Endothelial cell of umbilical vein (primary cell): ENCODE measurements around the gene MRPL55. TPM values are rescaled to one million over a fixed set of nuclear protein-coding genes. Genes with fewer than 3 reads are reported as not detected.

ENCODE experiments used
- BruUV-seq: library from RNA; stranded (reverse); fragments of 400-500 nt; replicated peaks from 2 replicates; lab custom pipeline; 2021; lab: Mats Ljungman, UMichigan
- CTCF ChIA-PET: fragments of 300-600, 350-600 bp; sonication (Branson Sonifier 250); formaldehyde crosslinking; loops from one replicate; lab custom pipeline; 2021; ENCODE audit warnings: antibody characterized with exemption, inconsistent platforms; lab: Charles Lee
- POLR2A ChIA-PET: fragments of 300-600, 350-600 bp; sonication (Branson Sonifier 250); formaldehyde crosslinking; loops from one replicate; lab custom pipeline; 2021; ENCODE audit warnings: antibody characterized with exemption, inconsistent platforms; lab: Charles Lee
- DNase-seq: peaks from one replicate; pipeline ENCODE4 v3.0.0-alpha.2; 2011; ENCODE audit warnings: low read depth, low spot score
- FAIRE-seq: peaks from 2 replicates; lab custom pipeline; 2011; peaks lifted over from hg19 to GRCh38; lab: Jason Lieb, UNC
- H2AFZ ChIP-seq: 2 replicates; pipeline ENCODE4 v1.6.0; 2012; ENCODE audit warnings: low read depth, low read length, control low read depth, inconsistent platforms
- H3K27ac ChIP-seq: 2 replicates; pipeline ENCODE4 v1.5.1; 2011; ENCODE audit warnings: low read depth, mild to moderate bottlenecking, control low read depth, low read length, moderate library complexity; ENCODE audit not compliant: insufficient read depth
- H3K27me3 ChIP-seq, 2 experiments: 2 replicates each; pipeline versions ENCODE4 v1.6.0 to v1.6.1; 2011; ENCODE audit warnings: low read length in 2 of 2, mixed read lengths in 1 of 2; ENCODE audit not compliant: control insufficient read depth in 2 of 2, insufficient read depth in 2 of 2
- H3K36me3 ChIP-seq, 2 experiments: 2 replicates in 1 of 2; 3 replicates in 1 of 2; pipeline ENCODE4 v1.5.1; 2011; ENCODE audit warnings: low read length in 2 of 2, mild to moderate bottlenecking in 1 of 2, moderate library complexity in 1 of 2; ENCODE audit not compliant: control insufficient read depth in 2 of 2, insufficient read depth in 2 of 2; ENCODE audit errors: extremely low read depth in 1 of 2
- H3K4me1 ChIP-seq: 3 replicates; pipeline ENCODE4 v1.5.1; 2011; ENCODE audit warnings: mild to moderate bottlenecking, low read length; ENCODE audit not compliant: control insufficient read depth, insufficient read depth; ENCODE audit errors: extremely low read depth
- H3K4me2 ChIP-seq: 2 replicates; pipeline ENCODE4 v1.6.1; 2011; ENCODE audit warnings: low read length, control low read depth, mixed read lengths; ENCODE audit not compliant: insufficient read depth
- H3K4me3 ChIP-seq, 3 experiments: fragments of 200-600 bp in 1 of 3; sonication (generic), shearing (Covaris generic) in 1 of 3; replicated peaks in 1 of 3; 2 replicates each; pipeline ENCODE4 v1.5.1; 2011 to 2016; ENCODE audit warnings: control low read depth in 3 of 3, low read length in 3 of 3, mild to moderate bottlenecking in 2 of 3, inconsistent platforms in 1 of 3, low read depth in 1 of 3, moderate library complexity in 1 of 3; ENCODE audit not compliant: insufficient read depth in 1 of 3
- H3K79me2 ChIP-seq: 2 replicates; pipeline ENCODE4 v1.6.0; 2012; ENCODE audit warnings: low read length, inconsistent platforms; ENCODE audit not compliant: control insufficient read depth, insufficient read depth
- H3K9ac ChIP-seq: replicated peaks from 2 replicates; pipeline ENCODE3; 2011; ENCODE audit warnings: low read length, control low read depth; ENCODE audit not compliant: insufficient read depth; ENCODE audit errors: extremely low read depth
- H3K9me1 ChIP-seq: replicated peaks from 3 replicates; pipeline ENCODE4 v1.6.0; 2011; ENCODE audit warnings: mild to moderate bottlenecking, low read length; ENCODE audit not compliant: control insufficient read depth, insufficient read depth; ENCODE audit errors: extremely low read depth
- H3K9me3 ChIP-seq: replicated peaks from 2 replicates; pipeline ENCODE4 v1.5.1; 2012; ENCODE audit warnings: low read length, inconsistent platforms; ENCODE audit not compliant: control insufficient read depth, insufficient read depth
- H4K20me1 ChIP-seq: replicated peaks from 2 replicates; pipeline ENCODE3; 2011; ENCODE audit warnings: mild to moderate bottlenecking, low read length; ENCODE audit not compliant: control insufficient read depth, insufficient read depth; ENCODE audit errors: extremely low read depth
- EZH2 ChIP-seq: IDR thresholded peaks from 2 replicates; pipeline ENCODE4 v1.6.1; 2012; ENCODE audit warnings: borderline replicate concordance, low read depth, mild to moderate bottlenecking, moderate library complexity, low read length, inconsistent platforms; ENCODE audit not compliant: severe bottlenecking
- FOS ChIP-seq: IDR thresholded peaks from 2 replicates; pipeline ENCODE4 v1.6.1; 2011; ENCODE audit warnings: mild to moderate bottlenecking, low read length, moderate library complexity, borderline replicate concordance; ENCODE audit not compliant: insufficient read depth
- GATA2 ChIP-seq: IDR thresholded peaks from 2 replicates; pipeline ENCODE4 v1.7.0; 2011; ENCODE audit warnings: low read depth, mild to moderate bottlenecking, moderate library complexity, mixed read lengths, low read length; ENCODE audit not compliant: insufficient read length, insufficient read depth
- JUN ChIP-seq: IDR thresholded peaks from 2 replicates; pipeline ENCODE4 v1.6.1; 2011; ENCODE audit warnings: borderline replicate concordance, low read depth; ENCODE audit not compliant: insufficient read length, insufficient read depth
- MYC ChIP-seq: IDR thresholded peaks from one replicate; pipeline ENCODE4 v1.6.1; 2011; ENCODE audit warnings: mild to moderate bottlenecking, low read depth, low read length
- POLR2A ChIP-seq: IDR thresholded peaks from 2 replicates; pipeline ENCODE4 v1.6.1; 2012; ENCODE audit warnings: low read depth, mild to moderate bottlenecking, control low read depth, low read length
- POLR2AphosphoS5 ChIP-seq: IDR thresholded peaks from 2 replicates; pipeline ENCODE4 v1.6.1; 2012; ENCODE audit warnings: low read depth, mild to moderate bottlenecking, control low read depth, low read length, moderate library complexity; ENCODE audit not compliant: insufficient read depth
- dilution Hi-C: fragments of 300-500 bp; cut with MboI; formaldehyde crosslinking; loops from one replicate; pipeline ENCODE4 v1.15.0; 2019; ENCODE audit warnings: low sequenced_read_pairs; ENCODE audit not compliant: extremely low pct_ligation_motif_present
- intact Hi-C: fragments of 100-400 bp; cut with micrococcal nuclease; formaldehyde crosslinking; loops from one replicate; pipeline ENCODE4 v1.10.0; 2022
- polyA plus RNA-seq, 4 experiments: library from polyadenylated mRNA; depleted of rRNA in 3 of 4; stranded (reverse) in 3 of 4; unstranded in 1 of 4; fragments of >200 nt; gene quantifications; 2 replicates each; pipeline versions ENCODE4 v1.2.1 to v1.2.3, GENCODE V29; 2011 to 2012; ENCODE audit warnings: missing spikeins in 1 of 4
- total RNA-seq: library from RNA; stranded (reverse); gene quantifications from 2 replicates; pipeline ENCODE4 v1.2.3, GENCODE V29; 2021
- TF ChIP-seq, protein P1 (sequence below): IDR thresholded peaks from 2 replicates; pipeline ENCODE4 v1.6.1; 2011; ENCODE audit not compliant: insufficient read depth, insufficient read length
- TF ChIP-seq, protein P2 (sequence below), 2 donors: IDR thresholded peaks; 1 replicate in 1 of 2; 2 replicates in 1 of 2; pipeline ENCODE4 v1.5.1; 2011; ENCODE audit warnings: low read length in 2 of 2, mild to moderate bottlenecking in 2 of 2, moderate library complexity in 2 of 2, control low read depth in 1 of 2, inconsistent platforms in 1 of 2, low read depth in 1 of 2; ENCODE audit not compliant: insufficient read depth in 1 of 2; ENCODE audit errors: extremely low read depth in 1 of 2

The MRPL55 gene
- total and polyA plus RNA-seq, 2 donors (not counting 3 experiments of a cell fraction or from before 2014, with no cell fraction given): 58.7 to 155 TPM

DNA sequence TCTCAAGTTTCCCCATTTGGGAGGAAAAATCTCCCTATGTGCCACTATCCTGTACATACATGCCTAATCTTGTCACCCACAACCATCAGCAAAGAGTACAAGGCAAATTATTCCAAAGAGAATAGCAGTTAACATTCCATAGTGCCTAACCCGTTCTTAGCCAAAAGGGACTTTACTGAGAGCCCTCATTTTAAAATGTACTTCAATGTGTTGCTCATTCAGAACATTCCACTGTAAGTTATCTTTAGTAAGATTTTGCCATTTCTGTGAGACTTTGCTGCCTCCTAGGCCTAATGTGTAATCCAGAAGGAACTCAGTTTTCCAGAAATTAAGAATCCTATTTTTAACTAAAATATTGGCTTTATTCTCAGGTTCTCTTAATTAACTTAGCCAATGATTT lies 11.3 kb upstream of the MRPL55 start:
- Histone ChIP-seq H3K79me2 (no peaks in the 10 kb centered on the region), H3K4me2 (no peak overlapping the region), H3K9me1 (no peaks in the 10 kb centered on the region), H4K20me1 (no peaks in the 10 kb centered on the region), H3K9me3 (no peaks in the 10 kb centered on the region), H3K9ac (no peak overlapping the region), H2AFZ (no peak overlapping the region), H3K36me3 (no peaks in the 10 kb centered on the region), H3K4me1 (no peaks in the 10 kb centered on the region), H3K4me3 (no peak overlapping the region), H3K27ac (no peak overlapping the region), H3K27me3 (peaks cover 17 to 18% of the 10 kb centered on the region in 2 experiments)
- FAIRE-seq: no peak
- intact Hi-C loops (no loop called here), dilution Hi-C loops (loop anchor here (10.0 kb wide), 1 partner anchor 64 kb away; no protein-coding TSS in a partner anchor)
- ChIA-PET CTCF (interaction anchor here (1.4 to 1.5 kb wide), 2 partner anchors 10 to 121 kb away, joined by 6 to 7 read pairs; no protein-coding TSS in a partner anchor), POLR2A (no interaction called here)
- BruUV-seq: no TSS peak
- TF ChIP-seq FOS (no peak), POLR2AphosphoS5 (no peak), MYC (no peak), POLR2A (no peak), EZH2 (no peak), JUN (no peak), GATA2 (no peak)
- TF ChIP-seq, protein P1, sequence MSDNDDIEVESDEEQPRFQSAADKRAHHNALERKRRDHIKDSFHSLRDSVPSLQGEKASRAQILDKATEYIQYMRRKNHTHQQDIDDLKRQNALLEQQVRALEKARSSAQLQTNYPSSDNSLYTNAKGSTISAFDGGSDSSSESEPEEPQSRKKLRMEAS: no peak
- TF ChIP-seq, protein P2, sequence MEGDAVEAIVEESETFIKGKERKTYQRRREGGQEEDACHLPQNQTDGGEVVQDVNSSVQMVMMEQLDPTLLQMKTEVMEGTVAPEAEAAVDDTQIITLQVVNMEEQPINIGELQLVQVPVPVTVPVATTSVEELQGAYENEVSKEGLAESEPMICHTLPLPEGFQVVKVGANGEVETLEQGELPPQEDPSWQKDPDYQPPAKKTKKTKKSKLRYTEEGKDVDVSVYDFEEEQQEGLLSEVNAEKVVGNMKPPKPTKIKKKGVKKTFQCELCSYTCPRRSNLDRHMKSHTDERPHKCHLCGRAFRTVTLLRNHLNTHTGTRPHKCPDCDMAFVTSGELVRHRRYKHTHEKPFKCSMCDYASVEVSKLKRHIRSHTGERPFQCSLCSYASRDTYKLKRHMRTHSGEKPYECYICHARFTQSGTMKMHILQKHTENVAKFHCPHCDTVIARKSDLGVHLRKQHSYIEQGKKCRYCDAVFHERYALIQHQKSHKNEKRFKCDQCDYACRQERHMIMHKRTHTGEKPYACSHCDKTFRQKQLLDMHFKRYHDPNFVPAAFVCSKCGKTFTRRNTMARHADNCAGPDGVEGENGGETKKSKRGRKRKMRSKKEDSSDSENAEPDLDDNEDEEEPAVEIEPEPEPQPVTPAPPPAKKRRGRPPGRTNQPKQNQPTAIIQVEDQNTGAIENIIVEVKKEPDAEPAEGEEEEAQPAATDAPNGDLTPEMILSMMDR (IDR thresholded peaks at IDR 0.05; ENCODE audit: extremely low read depth in 1 of 2, insufficient read depth in 1 of 2, low read depth in 1 of 2, low read length in 2 of 2): no peak
- DNase-seq: no peak
